ENCODE data around the gene ENGASE. TPM values are rescaled to one million over a fixed set of nuclear protein-coding genes. Genes with fewer than 3 reads are reported as not detected.

Gene ENGASE
- total RNA-seq, 1 donor from 2014 or later = 31.5 TPM

GRCh38 chr17:79091226-79091670 is 16.6 kb downstream of the ENGASE start:
- no peaks in the 10 kb centered on the region for H3K9me3 ChIP-seq (replicated peaks)
- no peak for TF ChIP-seq CTCF (IDR thresholded peaks at IDR 0.05; ENCODE audit: borderline replicate concordance)
- intact Hi-C loops (cut with micrococcal nuclease) = no loop called here
- peaks cover 52% of the 10 kb centered on the region for H3K27me3 ChIP-seq (ENCODE audit: low read depth)
- no peak overlapping the region for H3K4me3 ChIP-seq
- H3K4me1 ChIP-seq = peaks cover 13% of the 10 kb centered on the region
- peaks cover 12% of the 10 kb centered on the region for H3K36me3 ChIP-seq
- no peak overlapping the region for H3K27ac ChIP-seq (replicated peaks)
- no peak for DNase-seq

GRCh38 chr17:79092567-79092966 is 17.9 kb downstream of the ENGASE start:
- H3K9me3 ChIP-seq (replicated peaks) = no peaks in the 10 kb centered on the region
- peaks cover 65% of the 10 kb centered on the region for H3K27me3 ChIP-seq (ENCODE audit: low read depth)
- H3K27ac ChIP-seq (replicated peaks) = no peak overlapping the region
- intact Hi-C loops (cut with micrococcal nuclease) = no loop called here
- H3K4me1 ChIP-seq = peaks cover 13% of the 10 kb centered on the region
- DNase-seq = no peak
- no peak overlapping the region for H3K4me3 ChIP-seq
- no peak for TF ChIP-seq CTCF (IDR thresholded peaks at IDR 0.05; ENCODE audit: borderline replicate concordance)
- no peaks in the 10 kb centered on the region for H3K36me3 ChIP-seq

- Histone ChIP-seq H3K27ac (replicated peaks) (no peak overlapping the region), H3K4me3 (no peak overlapping the region), H3K4me1 (peaks cover 13% of the 10 kb centered on the region), H3K27me3 (ENCODE audit: low read depth) (peaks cover 72% of the 10 kb centered on the region), H3K36me3 (no peaks in the 10 kb centered on the region), H3K9me3 (replicated peaks) (no peaks in the 10 kb centered on the region)
- no peak for DNase-seq
- intact Hi-C loops (cut with micrococcal nuclease) = no loop called here
- TF ChIP-seq CTCF (IDR thresholded peaks at IDR 0.05; ENCODE audit: borderline replicate concordance) = no peak
These were observed 18.6 kb downstream of the ENGASE start for GRCh38 chr17:79093270-79093669.

GRCh38 chr17:79094261-79094660 is 19.6 kb downstream of the ENGASE start:
- intact Hi-C loops (cut with micrococcal nuclease) = no loop called here
- Histone ChIP-seq H3K36me3 (no peaks in the 10 kb centered on the region), H3K9me3 (replicated peaks) (no peaks in the 10 kb centered on the region), H3K4me3 (no peak overlapping the region), H3K27ac (replicated peaks) (no peak overlapping the region), H3K4me1 (peaks cover 13% of the 10 kb centered on the region), H3K27me3 (ENCODE audit: low read depth) (peaks cover 82% of the 10 kb centered on the region)
- no peak for DNase-seq
- no peak for TF ChIP-seq CTCF (IDR thresholded peaks at IDR 0.05; ENCODE audit: borderline replicate concordance)

- no peak for TF ChIP-seq CTCF (IDR thresholded peaks at IDR 0.05; ENCODE audit: borderline replicate concordance)
- Histone ChIP-seq H3K9me3 (replicated peaks) (no peaks in the 10 kb centered on the region), H3K27ac (replicated peaks) (no peak overlapping the region), H3K4me1 (peaks cover 7% of the 10 kb centered on the region), H3K4me3 (no peak overlapping the region), H3K27me3 (ENCODE audit: low read depth) (peaks cover 94% of the 10 kb centered on the region), H3K36me3 (no peaks in the 10 kb centered on the region)
- no peak for DNase-seq
- intact Hi-C loops (cut with micrococcal nuclease) = no loop called here
These were observed 20.9 kb downstream of the ENGASE start for GRCh38 chr17:79095345-79096055.

Data from left ventricle myocardium inferior (tissue), 1 donor.